Activated T-helper 9 cell treated with anti-CD3 and anti-CD28 coated beads, Interleukin-2, amount 50 U/mL, for 16 hours (primary cell): ENCODE data around the gene DUSP6.
A peak's percentile ranks its signal among the peaks of the same experiment; 100 is the strongest.

Experiments used
- DNase-seq: peaks from one replicate; pipeline ENCODE4 v3.0.0-alpha.2; 2020; ENCODE audit warnings: low read depth

DUSP6 gene

DNA sequence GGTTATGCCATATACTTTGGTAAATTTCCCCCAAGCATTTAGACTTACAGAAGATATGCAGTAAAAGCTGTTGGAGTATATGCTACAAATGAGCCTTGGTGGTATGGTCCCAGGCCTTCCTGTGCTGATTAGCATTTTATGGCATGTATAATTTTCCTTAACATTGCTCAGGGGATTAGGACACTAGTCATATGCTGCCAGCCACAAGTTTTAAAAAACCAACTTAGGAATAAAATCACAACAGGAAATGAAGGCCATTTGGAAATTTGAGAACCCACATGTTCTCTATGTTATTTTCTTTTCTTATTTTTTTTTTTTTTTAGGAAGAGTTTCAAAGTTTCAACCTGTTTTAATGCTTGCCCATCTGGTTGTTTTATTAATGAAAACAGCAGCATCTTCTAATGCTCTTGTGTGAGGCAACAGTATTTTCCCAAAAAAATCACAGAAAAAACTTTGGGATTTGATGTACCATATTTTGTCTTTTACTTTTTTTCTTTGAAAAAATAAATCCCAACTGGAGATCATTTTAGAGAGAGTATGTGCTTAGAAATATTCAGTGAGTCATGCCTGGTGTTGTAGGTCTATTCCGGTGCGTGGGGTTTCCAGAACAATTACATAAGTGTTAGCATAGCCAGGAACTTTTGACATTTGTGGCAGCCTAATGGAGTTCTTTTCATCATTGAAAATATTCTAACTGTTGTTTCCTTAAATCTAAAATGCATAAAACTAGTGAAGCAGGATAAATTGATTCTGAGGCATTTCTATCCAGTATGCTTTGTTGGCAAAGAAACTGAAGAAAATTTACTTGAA lies 21.7 kb upstream of the DUSP6 start:
- DNase-seq, result no peak

DNA sequence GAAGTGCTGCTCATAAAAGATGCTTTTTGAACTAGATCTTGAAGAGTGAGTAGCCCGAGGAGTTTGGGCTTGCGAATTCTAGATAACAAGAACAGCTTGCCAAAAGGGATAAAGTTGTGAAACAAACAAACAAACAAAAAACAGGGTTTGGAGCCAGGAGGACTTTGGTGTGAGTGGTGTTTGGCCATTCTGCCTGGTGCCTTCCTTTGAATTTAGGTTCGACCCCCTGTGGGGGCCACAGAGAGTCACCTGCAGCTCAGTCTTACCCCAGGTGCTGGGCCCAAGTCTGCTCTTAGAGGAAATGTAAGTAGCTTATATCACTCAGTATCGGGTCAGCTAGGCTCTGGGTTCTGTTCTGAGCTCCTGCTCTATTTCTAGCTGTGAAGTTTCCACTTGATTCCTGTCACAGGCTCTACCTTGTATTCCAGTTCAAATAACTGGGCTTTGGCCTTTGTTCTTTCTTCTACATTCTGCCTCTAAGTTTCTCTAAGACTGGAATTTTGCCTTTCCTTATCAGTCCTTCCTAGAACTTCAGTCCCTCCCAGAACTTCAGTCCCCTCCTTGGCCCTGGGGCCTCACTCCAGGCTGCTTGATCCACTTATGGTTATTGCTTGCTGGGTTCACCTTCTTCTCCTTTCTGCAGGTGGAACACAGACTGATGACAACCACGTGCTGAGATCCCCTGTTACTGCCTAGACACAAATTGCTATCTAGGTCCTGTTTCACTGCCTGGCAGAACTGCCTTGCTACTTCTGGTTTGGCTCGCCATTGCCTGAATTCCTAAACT lies 20.5 kb upstream of the DUSP6 start:
- no peak for DNase-seq

DNA sequence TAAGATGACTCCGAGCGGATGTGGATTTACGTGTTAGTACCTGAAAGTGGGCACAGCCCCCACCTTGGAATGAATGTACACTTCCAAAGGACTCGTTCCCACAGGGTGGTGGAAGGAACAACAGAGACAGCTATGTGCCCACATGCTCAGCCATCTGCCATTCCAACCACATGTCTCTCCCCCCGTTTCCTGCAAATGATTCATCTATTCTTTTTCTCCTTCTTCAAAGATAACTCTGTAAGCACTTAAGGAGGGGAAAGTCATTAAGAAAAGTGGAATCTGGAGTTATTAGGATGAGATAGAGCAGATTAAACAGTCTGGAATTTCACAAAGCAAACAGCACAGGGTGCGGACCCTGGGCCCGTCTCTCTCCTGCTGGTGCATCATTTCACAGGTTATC lies 18.5 kb upstream of the DUSP6 start:
- DNase-seq, result no peak

DNA sequence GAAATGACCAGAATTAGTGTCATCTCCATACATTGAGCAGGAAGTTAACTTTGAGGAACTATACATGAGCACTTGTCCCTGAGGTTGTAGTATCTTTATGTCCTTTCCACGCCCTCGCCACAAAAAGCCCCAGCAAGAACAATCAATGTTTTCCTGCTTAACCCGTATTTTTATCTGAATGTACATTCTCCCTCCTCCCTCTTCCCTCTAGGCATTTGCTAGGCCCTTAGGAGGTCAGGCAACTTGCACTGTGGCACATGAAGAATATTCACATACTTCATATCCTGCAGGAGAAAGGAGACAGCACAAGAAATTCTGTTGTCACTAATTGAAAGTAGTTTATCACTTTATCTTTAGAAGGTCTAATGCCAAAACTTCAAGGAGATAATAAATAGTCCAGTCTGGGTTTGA lies 18.1 kb upstream of the DUSP6 start:
- no peak for DNase-seq

DNA sequence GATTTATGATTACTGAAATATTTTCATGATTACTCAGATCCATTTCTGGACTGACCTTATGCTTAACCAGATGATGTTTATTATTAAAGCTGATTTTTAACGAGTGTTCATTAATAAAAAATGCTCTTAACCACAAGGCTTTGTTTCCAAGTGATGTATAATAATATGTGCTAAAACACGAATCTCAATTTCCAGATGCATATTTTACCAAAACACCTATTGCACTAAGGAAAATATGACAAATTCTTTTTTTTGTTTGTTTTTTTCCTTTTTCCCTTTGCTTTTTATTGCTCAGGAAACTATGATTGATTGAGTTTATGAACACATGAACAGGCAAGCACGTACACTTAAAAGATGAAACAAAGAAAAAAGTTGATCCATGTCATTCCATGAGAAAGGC lies 16.9 kb upstream of the DUSP6 start:
- DNase-seq, result no peak

DNA sequence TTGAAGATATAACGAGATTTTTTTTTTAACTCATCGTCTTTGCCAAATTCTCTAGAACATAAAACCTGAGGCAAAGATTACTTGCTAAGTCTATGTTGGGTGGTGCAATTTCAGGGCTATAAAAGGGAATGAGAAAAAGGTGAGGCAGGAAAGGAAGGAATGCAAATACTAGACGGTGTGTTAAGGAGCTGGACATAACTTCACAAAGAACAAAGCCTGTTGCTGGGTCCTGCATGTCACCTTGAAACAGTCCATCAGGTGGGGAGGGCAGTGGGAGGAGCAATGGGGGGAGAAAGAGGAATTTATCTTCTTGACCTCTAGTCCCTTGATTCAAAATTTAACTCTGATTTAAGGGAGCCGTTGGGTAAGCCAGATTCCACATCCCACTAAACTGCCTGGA lies 16.1 kb upstream of the DUSP6 start:
- no peak for DNase-seq

DNA sequence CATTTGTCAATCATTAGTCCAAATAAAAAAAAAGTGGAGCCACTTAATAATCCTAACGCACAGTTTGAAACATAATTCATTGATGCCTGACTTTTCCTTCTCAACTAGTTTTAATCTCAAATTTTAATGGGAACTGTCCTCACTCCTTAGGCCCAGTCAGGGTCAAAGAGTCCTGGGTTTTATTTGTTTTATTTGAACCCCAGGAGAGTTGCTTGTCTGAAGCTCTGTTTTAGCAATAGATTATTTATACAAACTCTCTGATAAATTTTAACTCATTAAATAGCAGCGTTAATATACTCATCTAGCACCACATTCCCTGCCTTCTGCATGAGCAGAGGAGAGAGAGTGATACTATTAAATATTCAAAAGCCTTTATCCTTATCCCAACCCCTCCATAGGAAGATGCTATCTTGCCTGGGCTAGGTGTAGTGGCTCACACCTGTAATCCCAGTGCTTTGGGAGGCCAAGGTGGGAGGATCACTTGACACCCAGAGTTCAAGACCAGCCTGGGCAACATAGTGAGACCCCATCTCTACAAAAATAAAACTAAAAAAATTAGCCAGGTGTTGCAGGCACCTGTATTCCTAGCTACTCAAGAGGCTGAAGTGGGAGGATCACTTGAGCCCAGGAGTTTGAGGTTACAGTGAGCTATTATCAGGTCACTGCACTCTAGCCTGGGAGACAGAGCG lies 14.5 kb upstream of the DUSP6 start:
- no peak for DNase-seq

DNA sequence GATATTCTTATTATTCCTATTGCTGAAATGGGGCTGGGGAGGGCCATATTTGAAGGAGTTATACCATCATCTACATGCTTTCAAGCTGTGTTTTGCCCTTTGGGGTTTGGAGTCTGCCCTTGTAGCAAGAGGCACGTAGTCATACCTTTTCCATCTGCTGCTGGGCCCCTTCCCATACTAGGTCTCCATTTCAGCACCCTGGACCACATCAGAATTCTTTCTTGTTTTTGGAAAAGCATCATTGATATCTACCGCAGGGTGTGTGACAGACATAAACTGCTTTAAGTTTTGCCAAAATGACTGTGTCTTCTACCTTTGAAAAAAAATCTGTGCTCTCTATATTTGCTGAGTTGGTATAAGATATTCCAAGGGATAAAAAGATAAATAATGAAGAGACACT lies 12.3 kb upstream of the DUSP6 start:
- DNase-seq, result no peak

DNA sequence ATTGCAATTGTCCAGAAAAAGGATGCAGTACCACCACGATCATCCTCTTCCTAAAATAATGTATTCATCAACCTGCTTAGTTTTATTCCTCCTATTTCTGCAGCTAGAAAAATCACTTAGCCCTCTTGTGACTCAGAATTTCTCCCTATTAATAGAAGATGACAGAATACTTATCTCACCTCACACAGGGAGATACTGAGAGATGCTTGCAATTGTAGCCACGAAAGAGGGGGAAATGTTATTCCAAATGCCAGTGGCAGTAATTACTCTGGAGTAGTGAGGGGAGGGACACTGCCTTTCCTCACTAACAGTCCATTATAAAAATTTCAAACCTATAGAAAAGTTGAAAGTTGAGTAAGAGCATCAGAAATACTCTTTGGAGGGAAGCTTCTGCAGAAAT lies 11.8 kb upstream of the DUSP6 start:
- DNase-seq, result no peak

DNA sequence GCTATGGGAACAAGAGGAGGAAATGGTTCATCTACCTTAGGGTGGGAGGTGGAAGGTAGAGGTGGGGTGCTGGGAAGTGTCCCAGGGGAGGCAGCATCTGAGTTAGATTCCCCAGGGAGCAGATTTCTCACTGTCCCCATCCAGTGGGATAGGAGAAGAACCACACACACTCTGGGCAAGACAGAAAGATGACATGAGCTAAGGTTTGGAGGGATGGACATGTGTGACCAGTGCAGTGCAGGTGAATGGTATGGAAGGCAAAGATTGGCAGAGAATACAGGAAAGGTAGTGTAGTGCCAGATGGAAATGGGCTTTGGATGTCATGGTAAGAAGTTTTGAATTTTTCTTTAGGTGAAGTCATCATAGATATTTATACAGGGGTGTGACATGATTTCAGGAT lies 11.3 kb upstream of the DUSP6 start:
- DNase-seq, result no peak

DNA sequence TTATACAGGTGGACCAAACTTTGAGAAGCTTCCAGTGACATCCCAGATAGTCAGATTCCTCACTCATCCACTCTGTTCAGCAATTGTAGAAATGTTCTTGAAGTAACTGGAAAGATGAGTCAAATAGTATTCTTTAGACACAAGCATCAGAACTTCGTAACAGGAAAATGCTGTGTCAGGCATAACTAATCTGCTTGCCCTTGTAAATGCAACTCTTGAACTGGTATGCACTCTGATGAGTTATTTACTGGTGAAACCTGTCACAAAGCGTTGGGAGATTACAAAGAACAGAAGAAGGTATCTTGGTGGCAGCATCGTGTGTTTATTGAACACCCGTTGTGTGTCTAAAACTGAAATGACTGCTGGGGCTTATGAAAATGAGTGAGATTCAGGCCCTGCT lies 10.8 kb upstream of the DUSP6 start:
- DNase-seq, result no peak

DNA sequence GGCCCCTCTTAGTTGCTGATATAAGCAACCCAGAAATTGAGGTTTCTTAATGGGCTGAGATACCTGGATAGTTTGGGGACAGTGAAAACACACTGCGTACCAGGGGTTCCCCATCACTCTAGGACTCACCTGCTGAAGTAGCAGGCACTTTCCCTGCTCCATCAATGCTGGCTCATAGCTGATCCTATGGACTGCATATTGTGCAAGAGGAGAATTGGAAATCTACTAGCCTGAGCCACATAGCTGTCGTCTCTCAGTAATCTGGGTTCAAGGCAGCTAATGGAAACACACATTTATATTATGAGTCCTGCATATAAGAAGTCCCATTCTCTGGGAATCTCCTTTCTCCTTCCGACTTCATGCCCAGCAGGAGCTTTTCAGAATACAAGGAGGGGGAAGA lies 7.3 kb upstream of the DUSP6 start:
- DNase-seq, result no peak

DNA sequence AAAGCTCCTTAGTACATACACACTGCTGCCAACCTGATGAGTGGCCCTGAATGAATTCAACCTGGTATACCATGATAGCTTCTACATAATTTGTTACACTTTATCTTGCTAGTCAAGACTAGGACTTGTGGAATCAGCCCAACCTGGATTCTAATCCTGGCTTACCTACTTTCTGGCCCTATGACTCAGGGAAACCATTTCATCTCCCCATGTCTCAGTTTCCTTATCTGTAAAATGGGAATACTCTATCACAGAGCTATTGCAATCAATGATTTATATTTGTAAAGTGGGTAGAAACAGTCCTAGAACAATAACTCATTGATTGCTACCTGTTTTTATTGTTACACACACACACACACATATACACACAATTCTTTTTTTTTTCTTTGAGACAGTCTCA lies 6.5 kb upstream of the DUSP6 start:
- no peak for DNase-seq

DNA sequence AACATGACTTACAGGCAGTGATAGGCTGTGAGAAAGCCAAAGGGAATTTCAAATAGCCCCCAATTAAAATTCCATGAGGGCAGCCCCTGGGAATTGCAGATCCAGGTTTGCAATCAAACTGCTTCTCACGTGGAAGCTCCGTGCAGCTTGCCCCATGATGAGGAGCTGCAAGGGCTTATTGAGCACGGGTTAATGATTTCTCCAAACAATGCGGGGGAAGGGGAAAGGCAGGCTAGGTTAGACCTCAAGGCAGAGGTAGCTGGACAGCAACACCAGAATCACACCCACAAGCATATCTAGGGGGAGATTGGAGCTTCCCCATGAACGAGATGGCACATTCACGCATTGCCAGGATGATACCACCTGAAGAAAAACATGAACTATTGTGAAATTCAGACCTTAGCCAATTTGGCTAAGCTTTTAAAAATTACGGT lies 5.0 kb upstream of the DUSP6 start:
- DNase-seq, result no peak

DNA sequence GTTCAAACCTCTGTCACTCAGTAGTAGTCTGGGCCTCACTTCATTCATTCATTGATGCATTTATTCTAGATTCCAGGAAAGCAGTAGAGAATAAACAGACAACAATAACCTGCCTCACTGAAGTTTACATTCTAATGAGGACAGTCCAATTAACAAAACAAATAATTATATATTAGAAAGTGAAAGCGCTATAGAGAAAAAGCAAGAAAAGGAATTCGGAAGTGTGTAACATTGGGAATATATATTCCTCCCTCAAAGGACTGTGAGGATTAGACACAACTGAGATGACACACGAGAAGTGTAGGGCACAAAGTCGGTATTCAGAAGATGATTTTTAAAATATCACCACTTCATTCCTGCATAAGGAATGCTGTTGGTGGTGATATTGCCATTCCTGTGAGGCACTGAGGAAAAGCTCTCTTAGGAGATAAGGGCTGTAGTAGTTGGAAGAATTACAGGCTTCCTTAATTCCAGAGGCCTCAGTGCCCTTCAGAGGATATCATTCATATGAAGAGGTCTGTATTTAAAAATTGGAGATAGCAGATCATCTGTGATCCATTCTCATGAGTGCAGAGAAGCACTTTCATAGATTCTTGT lies 3.9 kb upstream of the DUSP6 start:
- no peak for DNase-seq

DNA sequence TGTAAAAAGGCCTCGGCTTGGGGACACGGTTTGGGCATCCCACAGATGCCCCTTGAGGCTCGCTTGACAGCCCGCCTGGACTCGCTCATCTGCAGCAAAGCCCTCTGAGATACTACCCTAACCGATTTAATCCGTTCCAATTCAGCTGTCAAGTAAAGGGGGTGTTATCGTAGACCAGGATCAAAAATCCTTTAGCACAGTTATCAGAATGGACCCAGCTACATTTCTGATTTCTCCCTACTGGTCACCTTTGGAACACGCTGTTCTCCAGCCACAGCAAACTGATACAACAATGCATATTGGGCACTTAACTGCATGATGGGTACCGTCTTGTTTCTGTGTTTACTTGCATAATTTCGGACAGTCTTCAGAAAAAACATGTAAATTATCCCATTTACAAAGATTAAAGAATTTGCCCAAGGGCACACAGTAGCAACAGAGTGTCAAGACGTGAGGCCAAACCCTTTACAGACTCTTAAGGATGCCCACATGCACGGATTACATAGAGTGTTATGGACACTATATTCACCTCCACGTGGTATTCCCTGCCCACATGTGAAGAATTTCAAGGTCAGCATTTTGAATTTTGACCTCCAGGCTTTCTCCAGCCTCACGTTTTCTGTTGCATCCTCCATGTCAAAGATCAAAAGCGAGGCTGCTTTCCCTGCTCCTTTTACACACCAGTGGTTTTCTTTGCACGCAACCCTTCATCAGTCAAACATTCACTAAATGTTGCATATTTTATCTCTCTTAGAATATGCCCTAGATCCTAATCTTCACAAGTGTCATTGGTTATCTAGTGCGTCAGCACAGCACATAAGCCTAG lies 3.2 kb upstream of the DUSP6 start:
- no peak for DNase-seq

DNA sequence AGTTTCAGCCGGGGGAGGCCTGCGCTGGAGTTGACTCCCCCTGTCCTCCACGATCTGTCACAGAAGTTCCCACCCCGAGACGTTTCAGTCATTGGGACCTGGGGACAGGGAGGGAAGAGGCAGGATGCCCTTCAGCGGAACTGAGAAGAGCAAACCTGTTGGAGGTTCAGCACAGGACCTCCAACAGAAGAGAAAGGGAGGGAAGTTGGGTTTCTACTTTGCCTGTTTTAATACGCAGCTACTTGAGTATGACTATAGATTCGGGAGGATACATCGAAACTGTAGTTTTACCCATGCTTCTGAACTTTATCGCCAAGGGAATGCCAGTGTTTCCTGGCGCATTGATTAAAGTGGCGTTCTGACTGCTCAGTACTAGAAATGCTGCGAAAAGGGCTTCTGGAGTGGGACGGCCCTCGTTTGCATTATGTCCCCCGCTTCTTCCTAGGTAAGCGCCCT lies 2.3 kb upstream of the DUSP6 start:
- no peak for DNase-seq

DNA sequence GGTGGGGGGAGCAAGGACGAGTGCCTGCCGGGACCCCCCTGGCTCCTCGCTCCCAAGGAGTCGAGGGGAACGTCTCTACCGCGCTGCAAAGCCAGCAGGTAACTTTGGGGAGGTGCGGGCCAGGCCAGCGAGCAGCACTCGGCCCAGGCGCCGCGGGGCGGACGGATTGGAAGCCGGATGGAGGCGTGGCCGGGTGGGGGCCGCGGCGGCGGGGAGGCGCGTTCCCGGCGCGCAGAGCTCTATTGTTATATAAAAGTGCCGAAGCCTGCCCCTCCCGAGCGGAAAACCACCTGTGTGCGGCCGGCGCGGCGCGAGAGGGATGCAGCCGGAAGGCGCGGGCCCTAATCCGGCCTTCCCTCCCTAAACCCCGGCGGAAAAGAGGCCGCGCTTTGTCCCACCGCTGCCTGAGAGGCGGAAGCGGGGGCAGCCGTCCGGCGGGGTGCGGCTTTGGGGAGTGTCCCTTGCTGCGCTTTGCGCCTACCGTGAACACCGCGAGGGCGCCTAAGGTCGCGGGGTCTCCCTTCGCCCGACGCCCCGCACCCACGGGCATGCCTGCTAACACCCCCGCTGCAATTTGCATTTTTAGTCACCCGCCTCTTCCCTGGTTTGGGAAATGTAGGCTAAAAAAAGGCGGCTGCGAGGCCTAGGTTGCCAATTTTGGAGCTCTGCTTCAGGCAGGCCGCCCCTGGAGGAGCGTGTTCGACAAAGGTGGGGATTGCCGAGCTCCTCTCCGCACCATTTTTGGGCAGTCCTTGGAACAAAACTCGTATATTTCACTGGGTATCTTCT lies 1.7 kb upstream of the DUSP6 start:
- peak; percentile 52 for DNase-seq

DNA sequence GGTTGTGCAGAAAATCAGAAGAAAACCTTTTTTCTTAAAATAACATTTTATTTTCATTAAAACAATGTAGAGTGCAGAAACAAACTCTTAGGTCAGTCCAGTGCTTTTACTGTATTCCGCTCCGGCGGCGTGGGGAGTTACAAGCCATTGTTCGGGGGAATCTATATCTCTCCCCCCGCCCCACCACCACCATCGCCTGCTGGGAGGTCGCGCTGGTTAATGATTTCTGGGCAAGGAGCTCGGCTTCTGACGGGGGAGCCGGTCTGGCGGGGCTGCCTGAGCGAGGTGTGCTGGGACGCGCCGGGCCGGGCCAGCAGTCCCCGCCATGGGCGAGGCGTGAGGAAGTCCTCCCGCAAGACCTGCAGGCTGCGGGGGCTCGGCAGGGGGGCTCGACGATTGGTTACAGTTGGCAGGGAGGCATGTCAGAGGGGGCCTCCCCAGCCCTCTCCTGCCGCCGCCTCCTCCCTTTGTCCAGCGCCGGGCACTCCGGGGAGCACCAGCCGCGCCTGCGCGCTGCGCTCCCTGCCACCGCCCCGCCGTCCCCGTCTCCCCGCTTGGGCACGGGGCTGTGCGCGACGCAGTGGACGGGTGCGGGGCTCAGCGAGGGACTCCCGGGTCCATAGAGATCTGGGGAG lies 1.0 kb upstream of the DUSP6 start:
- DNase-seq, result peak; percentile 21

DNA sequence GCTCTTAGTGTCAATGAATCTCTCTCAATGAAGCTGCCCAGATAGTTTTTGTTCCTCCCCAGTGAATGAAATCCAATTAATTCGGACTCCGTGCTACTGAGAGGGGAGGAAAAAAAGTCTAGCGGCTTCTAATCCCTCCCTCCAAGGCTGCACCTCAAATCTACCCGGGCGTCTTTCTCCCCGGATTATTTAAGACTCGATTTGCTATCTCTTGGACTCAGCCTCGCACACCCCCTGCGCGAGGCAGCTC lies 134 bp downstream of the DUSP6 start:
- DNase-seq, result no peak
